ENCODE measurements around the gene ALDOA. TPM values are rescaled to one million over a fixed set of nuclear protein-coding genes. Genes with fewer than 3 reads are reported as not detected.

ALDOA gene
- total RNA-seq, 1 donor from 2014 or later, result 1,718 TPM

- no peak overlapping the region for H3K27ac Mint-ChIP-seq
- no peak overlapping the region for H3K4me3 Mint-ChIP-seq
- H3K36me3 Mint-ChIP-seq (ENCODE audit: low read depth), result peaks cover 37% of the 10 kb centered on the region
- DNase-seq (ENCODE audit: low spot score), result no peak
- no peaks in the 10 kb centered on the region for H3K9me3 Mint-ChIP-seq
- intact Hi-C loops (cut with micrococcal nuclease), result no loop called here
- H3K4me1 Mint-ChIP-seq (ENCODE audit: low read depth), result peaks cover 14% of the 10 kb centered on the region
- H3K27me3 Mint-ChIP-seq (ENCODE audit: insufficient read depth), result no peaks in the 10 kb centered on the region
These were observed 17.1 kb downstream of the ALDOA start for GRCh38 chr16:30082545-30083090.

GRCh38 chr16:30083216-30084055 is 17.9 kb downstream of the ALDOA start:
- intact Hi-C loops (cut with micrococcal nuclease), result no loop called here

GRCh38 chr16:30084096-30084815 is 18.7 kb downstream of the ALDOA start:
- no peak for DNase-seq (ENCODE audit: low spot score)
- H3K27me3 Mint-ChIP-seq (ENCODE audit: insufficient read depth), result no peaks in the 10 kb centered on the region
- H3K4me3 Mint-ChIP-seq, result no peak overlapping the region
- peaks cover 18% of the 10 kb centered on the region for H3K4me1 Mint-ChIP-seq (ENCODE audit: low read depth)
- no peaks in the 10 kb centered on the region for H3K9me3 Mint-ChIP-seq
- peaks cover 33% of the 10 kb centered on the region for H3K36me3 Mint-ChIP-seq (ENCODE audit: low read depth)
- intact Hi-C loops (cut with micrococcal nuclease), result no loop called here
- H3K27ac Mint-ChIP-seq, result no peak overlapping the region

More at GRCh38 chr16:30083216-30084055, 17.9 kb downstream of the ALDOA start:
- Mint-ChIP-seq H3K9me3 (no peaks in the 10 kb centered on the region), H3K27ac (peak overlapping the region; percentile 42), H3K36me3 (ENCODE audit: low read depth) (peaks cover 33% of the 10 kb centered on the region), H3K27me3 (ENCODE audit: insufficient read depth) (no peaks in the 10 kb centered on the region), H3K4me1 (ENCODE audit: low read depth) (peaks cover 10% of the 10 kb centered on the region), H3K4me3 (no peak overlapping the region)
- DNase-seq (ENCODE audit: low spot score), result no peak

- Mint-ChIP-seq H3K27ac (no peak overlapping the region), H3K9me3 (no peaks in the 10 kb centered on the region), H3K4me1 (ENCODE audit: low read depth) (peaks cover 18% of the 10 kb centered on the region), H3K4me3 (no peak overlapping the region), H3K36me3 (ENCODE audit: low read depth) (peaks cover 27% of the 10 kb centered on the region), H3K27me3 (ENCODE audit: insufficient read depth) (no peaks in the 10 kb centered on the region)
- DNase-seq (ENCODE audit: low spot score), result no peak
- intact Hi-C loops (cut with micrococcal nuclease), result no loop called here
These were observed 19.2 kb downstream of the ALDOA start for GRCh38 chr16:30084816-30085159.

GRCh38 chr16:30085247-30085646 is 19.7 kb downstream of the ALDOA start:
- no peak for DNase-seq (ENCODE audit: low spot score)
- Mint-ChIP-seq H3K9me3 (no peaks in the 10 kb centered on the region), H3K4me1 (ENCODE audit: low read depth) (peaks cover 22% of the 10 kb centered on the region), H3K36me3 (ENCODE audit: low read depth) (peaks cover 27% of the 10 kb centered on the region), H3K4me3 (no peak overlapping the region), H3K27ac (no peak overlapping the region), H3K27me3 (ENCODE audit: insufficient read depth) (no peaks in the 10 kb centered on the region)
- intact Hi-C loops (cut with micrococcal nuclease), result no loop called here

GRCh38 chr16:30085820-30086219 is 20.3 kb downstream of the ALDOA start:
- H3K4me1 Mint-ChIP-seq (ENCODE audit: low read depth), result peaks cover 26% of the 10 kb centered on the region
- H3K9me3 Mint-ChIP-seq, result no peaks in the 10 kb centered on the region
- DNase-seq (ENCODE audit: low spot score), result no peak
- H3K36me3 Mint-ChIP-seq (ENCODE audit: low read depth), result peaks cover 27% of the 10 kb centered on the region
- H3K27me3 Mint-ChIP-seq (ENCODE audit: insufficient read depth), result no peaks in the 10 kb centered on the region
- no peak overlapping the region for H3K4me3 Mint-ChIP-seq
- no peak overlapping the region for H3K27ac Mint-ChIP-seq
- intact Hi-C loops (cut with micrococcal nuclease), result no loop called here

GRCh38 chr16:30086291-30087140 is 21.0 kb downstream of the ALDOA start:
- Mint-ChIP-seq H3K9me3 (no peaks in the 10 kb centered on the region), H3K27ac (peak overlapping the region; percentile 12), H3K27me3 (ENCODE audit: insufficient read depth) (no peaks in the 10 kb centered on the region), H3K4me1 (ENCODE audit: low read depth) (peaks cover 27% of the 10 kb centered on the region), H3K36me3 (ENCODE audit: low read depth) (peaks cover 27% of the 10 kb centered on the region), H3K4me3 (no peak overlapping the region)
- intact Hi-C loops (cut with micrococcal nuclease), result no loop called here
- no peak for DNase-seq (ENCODE audit: low spot score)

GRCh38 chr16:30087181-30087898 is 21.8 kb downstream of the ALDOA start:
- intact Hi-C loops (cut with micrococcal nuclease), result no loop called here
- Mint-ChIP-seq H3K4me3 (no peak overlapping the region), H3K9me3 (no peaks in the 10 kb centered on the region), H3K36me3 (ENCODE audit: low read depth) (peaks cover 21% of the 10 kb centered on the region), H3K27ac (peak overlapping the region; percentile 2), H3K4me1 (ENCODE audit: low read depth) (peaks cover 35% of the 10 kb centered on the region), H3K27me3 (ENCODE audit: insufficient read depth) (no peaks in the 10 kb centered on the region)
- no peak for DNase-seq (ENCODE audit: low spot score)

- Mint-ChIP-seq H3K27me3 (ENCODE audit: insufficient read depth) (no peaks in the 10 kb centered on the region), H3K9me3 (no peaks in the 10 kb centered on the region), H3K4me1 (ENCODE audit: low read depth) (peaks cover 43% of the 10 kb centered on the region), H3K27ac (no peak overlapping the region), H3K36me3 (ENCODE audit: low read depth) (peaks cover 17% of the 10 kb centered on the region), H3K4me3 (no peak overlapping the region)
- intact Hi-C loops (cut with micrococcal nuclease), result no loop called here
- DNase-seq (ENCODE audit: low spot score), result no peak
These were observed 22.8 kb downstream of the ALDOA start for GRCh38 chr16:30088237-30088831.

- no peaks in the 10 kb centered on the region for H3K27me3 Mint-ChIP-seq (ENCODE audit: insufficient read depth)
These were observed 23.5 kb downstream of the ALDOA start for GRCh38 chr16:30088832-30089624.

GRCh38 chr16:30090610-30091331 is 25.2 kb downstream of the ALDOA start:
- peaks cover 17% of the 10 kb centered on the region for H3K36me3 Mint-ChIP-seq (ENCODE audit: low read depth)
- DNase-seq (ENCODE audit: low spot score), result no peak

More at GRCh38 chr16:30088832-30089624, 23.5 kb downstream of the ALDOA start:
- peaks cover 45% of the 10 kb centered on the region for H3K4me1 Mint-ChIP-seq (ENCODE audit: low read depth)
- no peak overlapping the region for H3K27ac Mint-ChIP-seq
- no peaks in the 10 kb centered on the region for H3K9me3 Mint-ChIP-seq
- intact Hi-C loops (cut with micrococcal nuclease), result no loop called here
- no peak overlapping the region for H3K4me3 Mint-ChIP-seq
- H3K36me3 Mint-ChIP-seq (ENCODE audit: low read depth), result peaks cover 17% of the 10 kb centered on the region
- no peak for DNase-seq (ENCODE audit: low spot score)

More at GRCh38 chr16:30090610-30091331, 25.2 kb downstream of the ALDOA start:
- Mint-ChIP-seq H3K4me3 (peak overlapping the region; percentile 57), H3K27ac (peak overlapping the region; percentile 84), H3K27me3 (ENCODE audit: insufficient read depth) (no peaks in the 10 kb centered on the region), H3K9me3 (no peaks in the 10 kb centered on the region), H3K4me1 (ENCODE audit: low read depth) (peaks cover 56% of the 10 kb centered on the region)
- intact Hi-C loops (cut with micrococcal nuclease), result loop anchor here (5.0 kb wide), 1 partner anchor 317 kb away; the partner anchor contains the start of gene ZNF771

Measured in activated T-helper 1 cell treated with anti-CD3 and anti-CD28 coated beads, Interleukin-12 subunit alpha, Interleukin-12 subunit beta, Interleukin-2, Interleukin-4 antibody, amounts not matched to agents 30 ng/mL and 10 ng/mL and 1 ng/mL, durations not matched to agents 14 hours and 24 hours and 36 hours (primary cell).